ENCODE data around the gene PPP4R4. TPM values are rescaled to one million over a fixed set of nuclear protein-coding genes. Genes with fewer than 3 reads are reported as not detected.
"Not testable (repeated sequence)": the region's sequence is repeated elsewhere in the genome, so short reads cannot be mapped to it uniquely, and the experiment has no call there.

The PPP4R4 gene
- total RNA-seq, 1 experiment from 2014 or later, result 1.5 TPM

GRCh38 chr14:94143711-94144110 lies 30.4 kb upstream of the PPP4R4 start:
- no peak for DNase-seq (ENCODE audit: low spot score)

GRCh38 chr14:94144765-94145164 lies 29.4 kb upstream of the PPP4R4 start:
- no peak for DNase-seq (ENCODE audit: low spot score)

- DNase-seq (ENCODE audit: low spot score), result no peak
Observed at GRCh38 chr14:94145902-94146527, 28.1 kb upstream of the PPP4R4 start.

- no peak for DNase-seq (ENCODE audit: low spot score)
Observed at GRCh38 chr14:94152676-94153075, 21.4 kb upstream of the PPP4R4 start.

GRCh38 chr14:94153750-94154342 lies 20.3 kb upstream of the PPP4R4 start:
- DNase-seq (ENCODE audit: low spot score), result no peak

- DNase-seq (ENCODE audit: low spot score), result not testable (repeated sequence)
Observed at GRCh38 chr14:94156143-94156542, 18.0 kb upstream of the PPP4R4 start.

GRCh38 chr14:94157197-94157596 lies 16.9 kb upstream of the PPP4R4 start:
- DNase-seq (ENCODE audit: low spot score), result no peak

GRCh38 chr14:94158239-94158883 lies 15.8 kb upstream of the PPP4R4 start:
- DNase-seq (ENCODE audit: low spot score), result no peak

- no peak for DNase-seq (ENCODE audit: low spot score)
Observed at GRCh38 chr14:94161058-94161457, 13.1 kb upstream of the PPP4R4 start.

- DNase-seq (ENCODE audit: low spot score), result no peak
Observed at GRCh38 chr14:94161981-94162380, 12.1 kb upstream of the PPP4R4 start.

GRCh38 chr14:94162466-94162865 lies 11.7 kb upstream of the PPP4R4 start:
- DNase-seq (ENCODE audit: low spot score), result no peak

GRCh38 chr14:94163796-94164195 lies 10.3 kb upstream of the PPP4R4 start:
- DNase-seq (ENCODE audit: low spot score), result no peak

- DNase-seq (ENCODE audit: low spot score), result no peak
Observed at GRCh38 chr14:94164685-94165431, 9.3 kb upstream of the PPP4R4 start.

GRCh38 chr14:94165744-94166143 lies 8.4 kb upstream of the PPP4R4 start:
- DNase-seq (ENCODE audit: low spot score), result no peak

- DNase-seq (ENCODE audit: low spot score), result no peak
Observed at GRCh38 chr14:94170136-94170535, 4.0 kb upstream of the PPP4R4 start.

GRCh38 chr14:94171208-94171607 lies 2.9 kb upstream of the PPP4R4 start:
- peak; percentile 7 for DNase-seq (ENCODE audit: low spot score)

GRCh38 chr14:94172545-94172944 lies 1.6 kb upstream of the PPP4R4 start:
- no peak for DNase-seq (ENCODE audit: low spot score)

GRCh38 chr14:94173471-94173884 lies 644 bp upstream of the PPP4R4 start:
- DNase-seq (ENCODE audit: low spot score), result no peak

- no peak for DNase-seq (ENCODE audit: low spot score)
Observed at GRCh38 chr14:94174604-94175010, 485 bp downstream of the PPP4R4 start.

- no peak for DNase-seq (ENCODE audit: low spot score)
Observed at GRCh38 chr14:94175011-94175745, 1.1 kb downstream of the PPP4R4 start.

- no peak for DNase-seq (ENCODE audit: low spot score)
Observed at GRCh38 chr14:94175747-94176146, 1.6 kb downstream of the PPP4R4 start.

GRCh38 chr14:94176808-94177207 lies 2.7 kb downstream of the PPP4R4 start:
- DNase-seq (ENCODE audit: low spot score), result no peak

Measured in A172 (cell line).